ENCODE data around the gene ZNF680. TPM values are rescaled to one million over a fixed set of nuclear protein-coding genes. Genes with fewer than 3 reads are reported as not detected.

ZNF680 gene
- total RNA-seq, 2 experiments from 2014 or later, result 13.6 to 13.7 TPM

DNA sequence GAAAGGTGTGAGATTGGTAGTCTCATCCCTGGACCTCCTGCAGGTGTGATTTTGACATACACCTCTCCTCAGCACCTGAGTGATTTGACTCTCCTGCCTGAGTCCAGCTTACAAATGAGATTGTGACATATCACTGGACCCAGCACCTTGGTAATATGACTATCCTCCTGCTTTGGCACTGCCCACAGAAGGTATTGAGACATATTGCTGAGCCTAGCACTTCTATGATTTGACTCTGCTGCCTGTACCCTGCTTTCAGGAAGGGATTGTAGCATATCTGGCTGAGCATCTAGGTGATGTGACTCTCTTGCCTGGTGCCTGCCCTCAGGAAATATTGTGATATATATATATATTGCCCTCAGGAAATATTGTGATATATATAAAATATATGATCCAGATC lies 43.5 kb upstream of the ZNF680 start:
- Mint-ChIP-seq H3K27ac (no peak overlapping the region), H3K36me3 (ENCODE audit: low read depth) (no peaks in the 10 kb centered on the region), H3K4me1 (ENCODE audit: low read depth) (no peaks in the 10 kb centered on the region), H3K9me3 (no peaks in the 10 kb centered on the region), H3K27me3 (no peaks in the 10 kb centered on the region), H3K4me3 (no peak overlapping the region)
- ChIA-PET POLR2A (no interaction called here), CTCF (no interaction called here)
- TF ChIP-seq, protein P1, sequence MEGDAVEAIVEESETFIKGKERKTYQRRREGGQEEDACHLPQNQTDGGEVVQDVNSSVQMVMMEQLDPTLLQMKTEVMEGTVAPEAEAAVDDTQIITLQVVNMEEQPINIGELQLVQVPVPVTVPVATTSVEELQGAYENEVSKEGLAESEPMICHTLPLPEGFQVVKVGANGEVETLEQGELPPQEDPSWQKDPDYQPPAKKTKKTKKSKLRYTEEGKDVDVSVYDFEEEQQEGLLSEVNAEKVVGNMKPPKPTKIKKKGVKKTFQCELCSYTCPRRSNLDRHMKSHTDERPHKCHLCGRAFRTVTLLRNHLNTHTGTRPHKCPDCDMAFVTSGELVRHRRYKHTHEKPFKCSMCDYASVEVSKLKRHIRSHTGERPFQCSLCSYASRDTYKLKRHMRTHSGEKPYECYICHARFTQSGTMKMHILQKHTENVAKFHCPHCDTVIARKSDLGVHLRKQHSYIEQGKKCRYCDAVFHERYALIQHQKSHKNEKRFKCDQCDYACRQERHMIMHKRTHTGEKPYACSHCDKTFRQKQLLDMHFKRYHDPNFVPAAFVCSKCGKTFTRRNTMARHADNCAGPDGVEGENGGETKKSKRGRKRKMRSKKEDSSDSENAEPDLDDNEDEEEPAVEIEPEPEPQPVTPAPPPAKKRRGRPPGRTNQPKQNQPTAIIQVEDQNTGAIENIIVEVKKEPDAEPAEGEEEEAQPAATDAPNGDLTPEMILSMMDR (IDR thresholded peaks at IDR 0.05), result no peak
- intact Hi-C loops (cut with micrococcal nuclease), result no loop called here
- ATAC-seq (no peak), DNase-seq (no peak)

DNA sequence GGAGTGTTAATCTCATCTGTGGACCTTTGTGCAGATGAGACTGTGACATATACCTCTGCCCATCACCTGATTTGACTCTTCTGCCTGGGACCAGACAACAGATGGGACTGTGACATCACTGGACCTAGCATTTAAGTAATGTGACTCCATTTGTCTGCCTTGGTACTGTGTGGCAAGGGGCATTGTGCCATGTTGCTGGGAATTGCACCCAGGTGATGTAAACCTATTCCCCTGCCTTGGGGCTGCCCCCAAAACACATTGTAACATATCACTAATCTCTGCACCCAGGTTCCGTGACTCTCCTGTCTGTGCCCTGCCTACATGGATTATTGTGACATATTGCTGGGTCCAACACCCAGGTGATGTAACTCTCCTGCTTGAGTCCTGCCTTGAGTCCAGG lies 40.4 kb upstream of the ZNF680 start:
- H3K4me3 Mint-ChIP-seq, result no peak overlapping the region
- ATAC-seq, result no peak
- no peaks in the 10 kb centered on the region for H3K36me3 Mint-ChIP-seq (ENCODE audit: low read depth)
- no peaks in the 10 kb centered on the region for H3K9me3 Mint-ChIP-seq
- H3K27me3 Mint-ChIP-seq, result no peaks in the 10 kb centered on the region
- H3K4me1 Mint-ChIP-seq (ENCODE audit: low read depth), result no peaks in the 10 kb centered on the region
- intact Hi-C loops (cut with micrococcal nuclease), result no loop called here
- POLR2A ChIA-PET, result no interaction called here
- TF ChIP-seq, protein P1 (IDR thresholded peaks at IDR 0.05), result no peak
- CTCF ChIA-PET, result no interaction called here
- H3K27ac Mint-ChIP-seq, result no peak overlapping the region
- no peak for DNase-seq

DNA sequence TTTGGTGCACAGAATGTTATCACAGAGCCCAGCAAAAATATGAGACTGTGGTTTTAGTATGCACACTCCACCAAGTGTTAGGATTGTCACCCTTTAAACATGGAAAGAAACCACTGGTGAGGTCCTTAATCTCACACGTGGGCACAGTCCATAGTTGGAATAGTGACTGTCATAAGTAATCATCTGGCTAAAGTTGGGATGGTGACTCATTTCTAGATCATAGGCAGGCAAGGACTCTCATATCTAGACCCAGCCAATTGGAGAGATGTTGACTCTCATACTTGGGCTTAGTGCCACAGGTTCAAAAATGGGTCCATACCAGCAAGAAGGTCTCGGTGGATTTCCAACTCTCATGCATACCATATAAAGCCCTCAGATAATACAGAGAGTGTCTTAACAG lies 39.6 kb upstream of the ZNF680 start:
- intact Hi-C loops (cut with micrococcal nuclease), result no loop called here
- ATAC-seq, result no peak
- CTCF ChIA-PET, result no interaction called here
- no peak for DNase-seq
- H3K27me3 Mint-ChIP-seq, result no peaks in the 10 kb centered on the region
- H3K9me3 Mint-ChIP-seq, result no peaks in the 10 kb centered on the region
- no peaks in the 10 kb centered on the region for H3K36me3 Mint-ChIP-seq (ENCODE audit: low read depth)
- H3K4me1 Mint-ChIP-seq (ENCODE audit: low read depth), result no peaks in the 10 kb centered on the region
- TF ChIP-seq, protein P1 (IDR thresholded peaks at IDR 0.05), result no peak
- H3K4me3 Mint-ChIP-seq, result no peak overlapping the region
- POLR2A ChIA-PET, result no interaction called here
- no peak overlapping the region for H3K27ac Mint-ChIP-seq

DNA sequence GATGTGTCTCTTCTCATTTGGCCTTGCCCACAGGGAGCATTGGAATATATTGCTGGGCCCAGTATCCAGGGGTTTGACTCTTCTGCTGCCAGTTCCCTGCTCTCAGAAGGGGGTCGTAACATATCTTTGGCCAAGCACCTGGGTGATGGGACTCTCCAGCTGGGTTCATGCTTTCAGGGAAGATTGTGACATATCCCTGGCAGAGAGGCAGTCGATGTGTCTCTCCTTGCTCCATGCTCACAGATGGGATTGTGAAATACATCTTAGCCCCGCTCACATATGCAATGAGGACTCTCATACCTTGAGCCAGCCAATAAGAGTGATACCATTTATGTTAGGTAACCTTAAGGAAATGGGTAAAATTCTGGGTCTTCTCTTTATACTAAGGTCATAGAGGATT lies 39.2 kb upstream of the ZNF680 start:
- H3K27ac Mint-ChIP-seq, result no peak overlapping the region
- H3K27me3 Mint-ChIP-seq, result no peaks in the 10 kb centered on the region
- TF ChIP-seq, protein P1 (IDR thresholded peaks at IDR 0.05), result no peak
- ChIA-PET CTCF (no interaction called here), POLR2A (no interaction called here)
- DNase-seq (no peak), ATAC-seq (no peak)
- no peak overlapping the region for H3K4me3 Mint-ChIP-seq
- no peaks in the 10 kb centered on the region for H3K36me3 Mint-ChIP-seq (ENCODE audit: low read depth)
- no peaks in the 10 kb centered on the region for H3K4me1 Mint-ChIP-seq (ENCODE audit: low read depth)
- H3K9me3 Mint-ChIP-seq, result no peaks in the 10 kb centered on the region
- intact Hi-C loops (cut with micrococcal nuclease), result no loop called here

DNA sequence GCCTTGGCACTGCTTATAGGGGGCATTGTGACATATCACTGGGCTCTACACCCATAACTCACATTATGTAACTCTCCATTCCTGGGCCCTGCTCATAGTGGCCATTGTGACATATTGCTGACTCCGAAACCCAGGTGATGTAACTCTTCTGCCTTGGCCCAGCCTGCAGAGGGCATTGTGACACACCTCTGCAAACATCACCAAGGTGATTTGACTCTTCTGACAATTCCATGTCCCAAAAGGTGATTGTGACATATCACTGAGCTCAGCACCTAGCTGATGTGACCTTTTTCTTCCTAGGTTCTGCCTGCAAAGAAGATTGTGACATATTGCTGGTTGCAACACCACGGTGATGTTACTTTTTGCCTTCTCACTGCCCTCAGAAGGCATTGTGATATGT lies 36.5 kb upstream of the ZNF680 start:
- Mint-ChIP-seq H3K4me3 (no peak overlapping the region), H3K4me1 (ENCODE audit: low read depth) (no peaks in the 10 kb centered on the region), H3K27ac (no peak overlapping the region), H3K9me3 (no peaks in the 10 kb centered on the region), H3K27me3 (no peaks in the 10 kb centered on the region), H3K36me3 (ENCODE audit: low read depth) (no peaks in the 10 kb centered on the region)
- CTCF ChIA-PET, result interaction anchor here (1.8 kb wide), 1 partner anchor 25 kb away, joined by 6 read pairs; no protein-coding TSS in a partner anchor
- POLR2A ChIA-PET, result no interaction called here
- ATAC-seq, result no peak
- TF ChIP-seq, protein P1 (IDR thresholded peaks at IDR 0.05), result no peak
- intact Hi-C loops (cut with micrococcal nuclease), result no loop called here
- DNase-seq, result no peak
